MCF 10A (cell line): ENCODE results near the gene LAMB1. TPM values are rescaled to one million over a fixed set of nuclear protein-coding genes. Genes with fewer than 3 reads are reported as not detected.

Experiments used
- BruUV-seq: library from RNA; stranded (reverse); fragments of 400-500 nt; replicated peaks from 2 replicates; lab custom pipeline; 2021; lab: Mats Ljungman, UMichigan
- CTCF ChIA-PET: fragments of 300-600 bp; sonication (Branson Sonifier 250); formaldehyde crosslinking; extraction: SDS; loops from one replicate; lab custom pipeline; 2021; ENCODE audit warnings: antibody characterized with exemption, inconsistent platforms; lab: Yijun Ruan, JAX
- POLR2A ChIA-PET: fragments of 300-600, 350-650 bp; sonication (Branson Sonifier 250); formaldehyde crosslinking; extraction: SDS; loops from one replicate; lab custom pipeline; 2020; ENCODE audit warnings: antibody characterized with exemption, inconsistent platforms; lab: Yijun Ruan, JAX
- DNase-seq: peaks from one replicate; pipeline ENCODE4 v3.0.0-alpha.2; 2018; ENCODE audit not compliant: unreplicated experiment
- H3K27ac Mint-ChIP-seq: one replicate; pipeline ENCODE4 v1.8.0; 2022; ENCODE audit warnings: mild to moderate bottlenecking, low read depth, mixed read lengths; ENCODE audit not compliant: unreplicated experiment
- H3K27me3 Mint-ChIP-seq: one replicate; pipeline ENCODE4 v1.8.0; 2022; ENCODE audit warnings: mixed read lengths; ENCODE audit not compliant: insufficient read depth, unreplicated experiment
- H3K36me3 Mint-ChIP-seq: one replicate; pipeline ENCODE4 v1.8.0; 2022; ENCODE audit warnings: mild to moderate bottlenecking, moderate library complexity, mixed read lengths; ENCODE audit not compliant: insufficient read depth, unreplicated experiment
- H3K4me1 Mint-ChIP-seq: one replicate; pipeline ENCODE4 v1.8.0; 2022; ENCODE audit warnings: mixed read lengths; ENCODE audit not compliant: insufficient read depth, unreplicated experiment
- H3K4me3 Mint-ChIP-seq: one replicate; pipeline ENCODE4 v1.8.0; 2022; ENCODE audit warnings: mild to moderate bottlenecking, moderate library complexity, mixed read lengths; ENCODE audit not compliant: unreplicated experiment
- H3K9me3 Mint-ChIP-seq: one replicate; pipeline ENCODE4 v1.8.0; 2022; ENCODE audit warnings: mixed read lengths; ENCODE audit not compliant: unreplicated experiment
- CTCF ChIP-seq: fragments of 200-600 bp; IDR thresholded peaks from one replicate; pipeline ENCODE4 v1.8.0; 2022; ENCODE audit warnings: antibody characterized with exemption, mild to moderate bottlenecking; ENCODE audit not compliant: unreplicated experiment
- intact Hi-C: fragments of 100-400 bp; cut with micrococcal nuclease; formaldehyde crosslinking; loops from 2 replicates; pipeline ENCODE4 v1.14.1; 2022
- total RNA-seq: library from RNA; stranded (reverse); gene quantifications from 2 replicates; pipeline ENCODE4 v1.2.3, GENCODE V29; 2022

The LAMB1 gene
- total RNA-seq, 1 experiment from 2014 or later: 275 TPM

GRCh38 chr7:108001764-108002725, 916 bp downstream of the LAMB1 start:
- POLR2A ChIA-PET: interaction anchor here (0.6 to 5.9 kb wide), 24 partner anchors 9 to 155 kb away, joined by 3 to 77 read pairs (median 4); partner anchors contain the start of gene DLD

GRCh38 chr7:108000875-108001763, 1.8 kb downstream of the LAMB1 start:
- CTCF ChIA-PET: interaction anchor here (0.7 to 1.9 kb wide), 8 partner anchors 15 to 500 kb away, joined by 3 to 7 read pairs (median 4); no protein-coding TSS in a partner anchor
- no peaks in the 10 kb centered on the region for H3K27me3 Mint-ChIP-seq
- no TSS peak for BruUV-seq

More at GRCh38 chr7:108001764-108002725, 916 bp downstream of the LAMB1 start:
- no TSS peak for BruUV-seq
- Mint-ChIP-seq H3K9me3 (no peaks in the 10 kb centered on the region), H3K4me3 (peak overlapping the region; percentile 86), H3K4me1 (peaks cover 19% of the 10 kb centered on the region), H3K27me3 (no peaks in the 10 kb centered on the region), H3K36me3 (peaks cover 57% of the 10 kb centered on the region), H3K27ac (peak overlapping the region; percentile 61)
- intact Hi-C loops: loop anchor here (2.0 kb wide), 1 partner anchor 95 kb away; no protein-coding TSS in a partner anchor
- DNase-seq: peak; percentile 40
- CTCF ChIA-PET: interaction anchor here (0.5 to 5.1 kb wide), 14 partner anchors 12 to 499 kb away, joined by 3 to 23 read pairs (median 4); no protein-coding TSS in a partner anchor
- no peak for TF ChIP-seq CTCF

GRCh38 chr7:107999779-108000560, 3.0 kb downstream of the LAMB1 start:
- H3K36me3 Mint-ChIP-seq: peaks cover 77% of the 10 kb centered on the region
- peaks cover 37% of the 10 kb centered on the region for H3K4me1 Mint-ChIP-seq
- POLR2A ChIA-PET: interaction anchor here (0.8 to 5.1 kb wide), 16 partner anchors 11 to 532 kb away, joined by 3 to 86 read pairs (median 7); partner anchors contain the start of genes CBLL1 and DLD
- no peak for DNase-seq
- H3K27ac Mint-ChIP-seq: peak overlapping the region; percentile 83
- no TSS peak for BruUV-seq
- H3K27me3 Mint-ChIP-seq: no peaks in the 10 kb centered on the region
- CTCF ChIA-PET: interaction anchor here (0.6 to 3.0 kb wide), 8 partner anchors 17 to 1264 kb away, joined by 3 to 15 read pairs (median 4); no protein-coding TSS in a partner anchor
- H3K9me3 Mint-ChIP-seq: no peaks in the 10 kb centered on the region
- intact Hi-C loops: loop anchor here (5.0 kb wide), 2 partner anchors 53 to 147 kb away; no protein-coding TSS in a partner anchor
- peak overlapping the region; percentile 86 for H3K4me3 Mint-ChIP-seq
- TF ChIP-seq CTCF: no peak

More at GRCh38 chr7:108000875-108001763, 1.8 kb downstream of the LAMB1 start:
- intact Hi-C loops: no loop called here
- DNase-seq: peak; percentile 45
- peaks cover 66% of the 10 kb centered on the region for H3K36me3 Mint-ChIP-seq
- H3K4me3 Mint-ChIP-seq: peak overlapping the region; percentile 86
- peaks cover 27% of the 10 kb centered on the region for H3K4me1 Mint-ChIP-seq
- H3K9me3 Mint-ChIP-seq: no peaks in the 10 kb centered on the region
- H3K27ac Mint-ChIP-seq: peak overlapping the region; percentile 61
- no peak for TF ChIP-seq CTCF
- POLR2A ChIA-PET: interaction anchor here (0.6 to 5.9 kb wide), 14 partner anchors 11 to 79 kb away, joined by 3 to 86 read pairs (median 12); no protein-coding TSS in a partner anchor
